H1 (cell line): ENCODE data around the gene DCXR. TPM values are rescaled to one million over a fixed set of nuclear protein-coding genes. Genes with fewer than 3 reads are reported as not detected.

Experiments used
- CTBP2 ChIP-seq: IDR thresholded peaks from 2 replicates; pipeline ENCODE4 v1.7.0; 2011; ENCODE audit warnings: borderline replicate concordance, mild to moderate bottlenecking, moderate library complexity, mixed read lengths, low read length; ENCODE audit not compliant: insufficient read depth, insufficient read length
- polyA plus RNA-seq, 7 experiments: library from polyadenylated mRNA; depleted of rRNA in 3 of 7; stranded (reverse) in 5 of 7; unstranded in 2 of 7; fragments of >200 nt in 5 of 7; fragments of 200-250 nt in 2 of 7; gene quantifications; 1 replicate in 5 of 7; 2 replicates in 1 of 7; 4 replicates in 1 of 7; pipeline versions ENCODE4 v1.2.1 to v1.2.3, GENCODE V29; 2011 to 2013; ENCODE audit warnings: missing spikeins in 2 of 7, mixed read lengths in 2 of 7
- total RNA-seq: library from RNA; stranded (reverse); fragmentation: NEBNext Ultra II Directional; extraction: Animal tissue kit (Norgen Biotek cat#: 25700); gene quantifications from 2 replicates; pipeline ENCODE4 v1.2.1, GENCODE V29; 2021

The DCXR gene
- total and polyA plus RNA-seq, 2 of the 8 experiments (the other 6 are each of a cell fraction or from before 2014, with no cell fraction given): 96.3 to 212 TPM

DNA sequence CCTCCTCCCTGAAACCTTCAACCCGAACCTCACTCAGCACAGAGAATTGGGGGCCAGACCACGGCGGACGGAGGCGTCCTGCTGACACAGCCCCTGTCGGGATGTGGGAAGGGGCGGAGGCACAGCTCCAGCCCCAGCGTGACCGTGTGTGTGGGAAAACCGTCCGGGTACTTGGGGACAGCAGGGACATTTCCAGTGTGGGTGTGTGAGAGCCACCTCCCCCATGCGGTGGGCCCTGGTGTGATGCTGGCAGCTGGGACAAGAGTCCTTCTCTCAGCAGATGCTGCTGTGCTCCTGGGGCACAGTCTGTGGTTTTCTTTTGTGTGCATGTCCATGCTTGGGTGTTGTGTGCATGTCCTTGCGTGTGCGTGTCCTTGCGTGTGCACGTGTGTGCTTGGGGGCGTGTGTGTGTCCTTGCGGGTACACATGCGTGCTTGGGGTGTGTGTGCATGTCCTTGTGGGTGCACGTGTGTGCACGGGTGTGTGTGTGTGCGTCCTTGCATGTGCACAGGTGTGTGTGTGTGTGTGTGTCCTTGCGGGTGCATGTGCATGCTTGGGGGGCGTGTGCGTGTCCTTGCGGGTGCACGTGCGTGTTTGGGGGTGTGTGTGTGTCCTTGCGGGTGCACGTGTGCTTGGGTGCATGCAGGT lies 31.7 kb downstream of the DCXR start (continued):
- TF ChIP-seq CTBP2: no peak
